ENCODE data around the gene PLAAT5. TPM values are rescaled to one million over a fixed set of nuclear protein-coding genes. Genes with fewer than 3 reads are reported as not detected.
"Not testable (repeated sequence)": the region's sequence is repeated elsewhere in the genome, so short reads cannot be mapped to it uniquely, and the experiment has no call there.

Gene PLAAT5
- total and polyA plus RNA-seq, 2 donors (not counting 3 experiments of a cell fraction or from before 2014, with no cell fraction given): not detected

DNA sequence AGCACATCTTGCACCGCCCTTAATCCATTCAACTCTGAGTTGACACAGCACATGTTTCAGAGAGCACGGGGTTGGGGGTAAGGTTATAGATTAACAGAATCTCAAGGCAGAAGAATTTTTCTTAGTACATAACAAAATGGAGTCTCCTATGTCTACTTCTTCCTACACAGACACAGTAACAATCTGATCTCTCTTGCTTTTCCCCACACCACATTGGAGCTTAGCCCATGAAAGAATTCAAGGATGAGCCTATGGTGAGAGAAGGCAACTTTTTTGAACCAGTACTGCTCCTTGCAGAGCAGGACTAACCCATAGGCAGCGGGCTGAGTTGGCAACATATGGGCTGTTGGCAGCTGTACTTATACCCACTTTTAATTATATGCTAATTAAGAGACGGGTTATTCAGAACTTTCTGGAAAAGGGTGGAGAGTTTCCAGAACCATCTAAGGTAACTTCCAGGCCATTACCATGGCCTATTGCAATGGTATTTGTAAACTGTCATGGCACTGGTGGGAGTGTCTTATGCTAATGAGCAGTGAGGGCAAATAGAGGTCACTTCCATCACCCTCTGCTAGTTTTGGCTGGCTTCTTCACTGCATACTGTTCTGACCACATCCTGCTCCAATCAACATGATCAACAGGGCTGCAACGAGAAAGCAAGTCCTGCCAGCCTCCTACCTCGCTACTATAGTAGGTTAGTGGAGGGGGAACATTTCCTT lies 40.3 kb upstream of the PLAAT5 start:
- CTCF ChIA-PET: interaction anchor here (1.8 kb wide), 1 partner anchor 9 kb away, joined by 5 read pairs; no protein-coding TSS in a partner anchor
- H3K4me1 ChIP-seq (ENCODE audit: control insufficient read depth, extremely low read depth, insufficient read depth, low read length); POLR2A ChIA-PET; H3K4me2 ChIP-seq (ENCODE audit: insufficient read depth, low read length); H3K27ac ChIP-seq (ENCODE audit: insufficient read depth, low read depth, low read length); intact Hi-C loops (cut with micrococcal nuclease); H3K9me1 ChIP-seq (replicated peaks; ENCODE audit: control insufficient read depth, extremely low read depth, insufficient read depth, low read length); H4K20me1 ChIP-seq (replicated peaks; ENCODE audit: control insufficient read depth, extremely low read depth, insufficient read depth, low read length); H3K9ac ChIP-seq (replicated peaks; ENCODE audit: extremely low read depth, insufficient read depth, low read length); dilution Hi-C loops (cut with MboI; ENCODE audit: extremely low pct_ligation_motif_present, low sequenced_read_pairs); H3K79me2 ChIP-seq (ENCODE audit: control insufficient read depth, insufficient read depth, low read length); BruUV-seq (replicated peaks); H3K36me3 ChIP-seq (ENCODE audit: control insufficient read depth in 2 of 2, extremely low read depth in 1 of 2, insufficient read depth in 2 of 2, low read length in 2 of 2); H3K9me3 ChIP-seq (replicated peaks; ENCODE audit: control insufficient read depth, insufficient read depth, low read length); H3K27me3 ChIP-seq (ENCODE audit: control insufficient read depth in 2 of 2, insufficient read depth in 2 of 2, low read length in 2 of 2); H2AFZ ChIP-seq (ENCODE audit: low read depth, low read length); H3K4me3 ChIP-seq (replicated peaks in 1 of 3; ENCODE audit: insufficient read depth in 1 of 3, low read depth in 1 of 3, low read length in 3 of 3); DNase-seq (ENCODE audit: low read depth, low spot score): not testable (repeated sequence)
- TF ChIP-seq POLR2AphosphoS5 (IDR thresholded peaks at IDR 0.05; ENCODE audit: insufficient read depth, low read depth, low read length): peak; percentile 33
- FAIRE-seq: peak; percentile 66

DNA sequence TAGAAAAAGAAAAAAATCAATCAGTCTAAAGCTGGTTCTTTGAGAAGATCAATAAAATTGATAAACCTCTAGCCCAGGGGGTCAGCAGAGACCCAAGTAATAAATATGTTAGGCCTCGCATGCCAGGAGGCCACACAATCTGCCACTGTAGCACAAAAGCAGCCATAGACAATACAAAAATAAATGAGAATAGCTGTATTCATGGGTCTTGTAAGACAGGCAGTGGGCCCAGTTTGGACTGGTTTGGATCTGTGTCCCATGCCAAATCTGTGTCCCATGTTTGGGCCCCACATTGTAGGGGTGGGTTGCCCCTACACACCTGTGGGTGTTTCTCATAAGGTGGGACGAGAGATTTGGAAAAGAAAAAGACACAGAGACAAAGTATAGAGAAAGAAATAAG lies 39.1 kb upstream of the PLAAT5 start:
- Histone ChIP-seq H3K36me3 (ENCODE audit: control insufficient read depth in 2 of 2, extremely low read depth in 1 of 2, insufficient read depth in 2 of 2, low read length in 2 of 2) (no peaks in the 10 kb centered on the region), H3K9me1 (replicated peaks; ENCODE audit: control insufficient read depth, extremely low read depth, insufficient read depth, low read length) (no peaks in the 10 kb centered on the region), H4K20me1 (replicated peaks; ENCODE audit: control insufficient read depth, extremely low read depth, insufficient read depth, low read length) (no peaks in the 10 kb centered on the region), H3K9me3 (replicated peaks; ENCODE audit: control insufficient read depth, insufficient read depth, low read length) (no peaks in the 10 kb centered on the region), H3K9ac (replicated peaks; ENCODE audit: extremely low read depth, insufficient read depth, low read length) (no peak overlapping the region), H3K4me1 (ENCODE audit: control insufficient read depth, extremely low read depth, insufficient read depth, low read length) (no peaks in the 10 kb centered on the region), H3K27ac (ENCODE audit: insufficient read depth, low read depth, low read length) (no peak overlapping the region), H3K27me3 (ENCODE audit: control insufficient read depth in 2 of 2, insufficient read depth in 2 of 2, low read length in 2 of 2) (peaks cover 2% of the 10 kb centered on the region in 2 experiments), H3K79me2 (ENCODE audit: control insufficient read depth, insufficient read depth, low read length) (no peaks in the 10 kb centered on the region), H3K4me3 (replicated peaks in 1 of 3; ENCODE audit: insufficient read depth in 1 of 3, low read depth in 1 of 3, low read length in 3 of 3) (no peak overlapping the region), H3K4me2 (ENCODE audit: insufficient read depth, low read length) (no peak overlapping the region), H2AFZ (ENCODE audit: low read depth, low read length) (no peak overlapping the region)
- FAIRE-seq (no peak), DNase-seq (ENCODE audit: low read depth, low spot score) (no peak)
- POLR2A ChIA-PET: no interaction called here
- no TSS peak for BruUV-seq (replicated peaks)
- CTCF ChIA-PET: interaction anchor here (1.9 kb wide), 1 partner anchor 51 kb away, joined by 6 read pairs; no protein-coding TSS in a partner anchor
- intact Hi-C loops (cut with micrococcal nuclease) (no loop called here), dilution Hi-C loops (cut with MboI; ENCODE audit: extremely low pct_ligation_motif_present, low sequenced_read_pairs) (no loop called here)
- TF ChIP-seq FOS (IDR thresholded peaks at IDR 0.05; ENCODE audit: borderline replicate concordance, insufficient read depth, low read length): no peak
- no peak for TF ChIP-seq POLR2AphosphoS5 (IDR thresholded peaks at IDR 0.05; ENCODE audit: insufficient read depth, low read depth, low read length)
- no peak for TF ChIP-seq GATA2 (IDR thresholded peaks at IDR 0.05; ENCODE audit: insufficient read depth, insufficient read length, low read depth, low read length)
- no peak for TF ChIP-seq JUN (IDR thresholded peaks at IDR 0.05; ENCODE audit: borderline replicate concordance, insufficient read depth, insufficient read length, low read depth)
- TF ChIP-seq, protein P1, sequence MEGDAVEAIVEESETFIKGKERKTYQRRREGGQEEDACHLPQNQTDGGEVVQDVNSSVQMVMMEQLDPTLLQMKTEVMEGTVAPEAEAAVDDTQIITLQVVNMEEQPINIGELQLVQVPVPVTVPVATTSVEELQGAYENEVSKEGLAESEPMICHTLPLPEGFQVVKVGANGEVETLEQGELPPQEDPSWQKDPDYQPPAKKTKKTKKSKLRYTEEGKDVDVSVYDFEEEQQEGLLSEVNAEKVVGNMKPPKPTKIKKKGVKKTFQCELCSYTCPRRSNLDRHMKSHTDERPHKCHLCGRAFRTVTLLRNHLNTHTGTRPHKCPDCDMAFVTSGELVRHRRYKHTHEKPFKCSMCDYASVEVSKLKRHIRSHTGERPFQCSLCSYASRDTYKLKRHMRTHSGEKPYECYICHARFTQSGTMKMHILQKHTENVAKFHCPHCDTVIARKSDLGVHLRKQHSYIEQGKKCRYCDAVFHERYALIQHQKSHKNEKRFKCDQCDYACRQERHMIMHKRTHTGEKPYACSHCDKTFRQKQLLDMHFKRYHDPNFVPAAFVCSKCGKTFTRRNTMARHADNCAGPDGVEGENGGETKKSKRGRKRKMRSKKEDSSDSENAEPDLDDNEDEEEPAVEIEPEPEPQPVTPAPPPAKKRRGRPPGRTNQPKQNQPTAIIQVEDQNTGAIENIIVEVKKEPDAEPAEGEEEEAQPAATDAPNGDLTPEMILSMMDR (IDR thresholded peaks at IDR 0.05; ENCODE audit: extremely low read depth in 1 of 2, insufficient read depth in 1 of 2, low read depth in 1 of 2, low read length in 2 of 2): no peak
- TF ChIP-seq, protein P2, sequence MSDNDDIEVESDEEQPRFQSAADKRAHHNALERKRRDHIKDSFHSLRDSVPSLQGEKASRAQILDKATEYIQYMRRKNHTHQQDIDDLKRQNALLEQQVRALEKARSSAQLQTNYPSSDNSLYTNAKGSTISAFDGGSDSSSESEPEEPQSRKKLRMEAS (IDR thresholded peaks at IDR 0.05; ENCODE audit: insufficient read depth, insufficient read length): no peak
- TF ChIP-seq MYC (IDR thresholded peaks at IDR 0.05; ENCODE audit: low read depth, low read length): no peak
- no peak for TF ChIP-seq EZH2 (IDR thresholded peaks at IDR 0.05; ENCODE audit: borderline replicate concordance, low read depth, low read length, severe bottlenecking)
- no peak for TF ChIP-seq POLR2A (IDR thresholded peaks at IDR 0.05; ENCODE audit: low read depth, low read length)
